ENCODE data around the gene DACH1. TPM values are rescaled to one million over a fixed set of nuclear protein-coding genes. Genes with fewer than 3 reads are reported as not detected.

The DACH1 gene
- polyA plus RNA-seq, 3 donors: 0.03 to 0.69 (median 0.26) TPM

DNA sequence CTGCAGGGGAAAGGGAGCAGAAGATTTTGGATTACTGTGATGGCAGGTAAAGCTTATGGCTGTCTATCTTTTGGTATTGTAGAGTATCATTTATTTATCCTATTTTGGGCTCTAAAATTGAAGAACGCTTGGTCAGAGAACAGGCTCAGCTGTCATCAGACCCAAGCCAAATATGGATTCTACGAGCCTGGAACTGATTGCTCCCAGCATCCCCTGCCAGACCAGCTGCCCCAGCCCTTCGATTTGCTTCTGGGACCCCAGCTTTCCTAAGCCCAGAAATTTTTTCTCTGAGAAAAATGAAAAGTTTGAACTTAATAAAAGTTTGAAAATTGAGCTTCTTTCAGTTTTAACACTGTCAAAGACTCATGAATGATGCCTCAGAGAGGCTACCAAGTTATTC is 472.8 kb downstream of the DACH1 start:
- Histone ChIP-seq H3K9me3 (replicated peaks in 1 of 2; ENCODE audit: control insufficient read depth in 1 of 2, insufficient read depth in 1 of 2, low read length in 2 of 2) (peaks cover 0 to 5% of the 10 kb centered on the region in 2 donors), H3K27ac (ENCODE audit: low read depth in 1 of 2, low read length in 2 of 2) (no peak overlapping the region), H3K9ac (ENCODE audit: insufficient read depth, low read length, poor library complexity, severe bottlenecking) (no peak overlapping the region), H3K4me1 (ENCODE audit: control insufficient read depth in 1 of 2, insufficient read depth in 2 of 2, low read length in 2 of 2) (no peaks in the 10 kb centered on the region), H3K4me2 (replicated peaks; ENCODE audit: extremely low read depth, low read length, poor library complexity, severe bottlenecking) (no peak overlapping the region), H4K20me1 (ENCODE audit: insufficient read depth, low read length) (no peaks in the 10 kb centered on the region), H2AFZ (ENCODE audit: insufficient read depth, low read depth, low read length, poor library complexity, severe bottlenecking) (no peak overlapping the region), H3K36me3 (replicated peaks in 1 of 2; ENCODE audit: control insufficient read depth in 1 of 2, insufficient read depth in 2 of 2, low read length in 2 of 2) (no peaks in the 10 kb centered on the region), H3K4me3 (replicated peaks in 1 of 3; ENCODE audit: low read depth in 2 of 3, low read length in 3 of 3) (no peak overlapping the region), H3K79me2 (ENCODE audit: insufficient read depth, low read length) (no peaks in the 10 kb centered on the region), H3K27me3 (ENCODE audit: control insufficient read depth in 2 of 2, insufficient read depth in 2 of 2, low read length in 2 of 2) (no peaks in the 10 kb centered on the region)
- 100% methylated on average over 3 of the region's 3 CpGs for WGBS (ENCODE audit: insufficient coverage)
- Mint-ChIP-seq H3K27ac (no peak overlapping the region), H3K27me3 (ENCODE audit: low read depth in 3 of 3) (no peaks in the 10 kb centered on the region), H3K9me3 (peaks cover 6 to 13% (median 10%) of the 10 kb centered on the region in 7 donors), H3K4me3 (no peak overlapping the region), H3K4me1 (no peaks in the 10 kb centered on the region), H3K36me3 (no peaks in the 10 kb centered on the region)
- no peak for DNase-seq
- intact Hi-C loops (cut with micrococcal nuclease): no loop called here
- TF ChIP-seq, protein P1, sequence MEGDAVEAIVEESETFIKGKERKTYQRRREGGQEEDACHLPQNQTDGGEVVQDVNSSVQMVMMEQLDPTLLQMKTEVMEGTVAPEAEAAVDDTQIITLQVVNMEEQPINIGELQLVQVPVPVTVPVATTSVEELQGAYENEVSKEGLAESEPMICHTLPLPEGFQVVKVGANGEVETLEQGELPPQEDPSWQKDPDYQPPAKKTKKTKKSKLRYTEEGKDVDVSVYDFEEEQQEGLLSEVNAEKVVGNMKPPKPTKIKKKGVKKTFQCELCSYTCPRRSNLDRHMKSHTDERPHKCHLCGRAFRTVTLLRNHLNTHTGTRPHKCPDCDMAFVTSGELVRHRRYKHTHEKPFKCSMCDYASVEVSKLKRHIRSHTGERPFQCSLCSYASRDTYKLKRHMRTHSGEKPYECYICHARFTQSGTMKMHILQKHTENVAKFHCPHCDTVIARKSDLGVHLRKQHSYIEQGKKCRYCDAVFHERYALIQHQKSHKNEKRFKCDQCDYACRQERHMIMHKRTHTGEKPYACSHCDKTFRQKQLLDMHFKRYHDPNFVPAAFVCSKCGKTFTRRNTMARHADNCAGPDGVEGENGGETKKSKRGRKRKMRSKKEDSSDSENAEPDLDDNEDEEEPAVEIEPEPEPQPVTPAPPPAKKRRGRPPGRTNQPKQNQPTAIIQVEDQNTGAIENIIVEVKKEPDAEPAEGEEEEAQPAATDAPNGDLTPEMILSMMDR (IDR thresholded peaks at IDR 0.05): no peak

All from CD14-positive monocyte (primary cell).